B cell (primary cell): ENCODE measurements around the gene FARP2.
A peak's percentile ranks its signal among the peaks of the same experiment; 100 is the strongest.

Experiments
- CTCF ChIP-seq: fragments of 200-600 bp; IDR thresholded peaks from one replicate; pipeline ENCODE4 v1.8.0; 2022; ENCODE audit warnings: antibody characterized with exemption, mild to moderate bottlenecking
- EZH2 ChIP-seq: IDR thresholded peaks from 2 replicates; pipeline ENCODE4 v1.6.1; 2012; ENCODE audit warnings: borderline replicate concordance, low read depth, mild to moderate bottlenecking, moderate library complexity, low read length; ENCODE audit not compliant: insufficient read depth, poor library complexity, severe bottlenecking

- TF ChIP-seq CTCF (peak; percentile 39), EZH2 (no peak)
Measured at GRCh38 chr2:241315093-241315878, 40.8 kb upstream of the FARP2 start, which contains the start of gene HDLBP.
